GM10266 (cell line): ENCODE data around the gene RNU11.
"Not testable (repeated sequence)": the region's sequence is repeated elsewhere in the genome, so short reads cannot be mapped to it uniquely, and the experiment has no call there.

ENCODE experiments used
- DNase-seq: peaks from one replicate; pipeline ENCODE4 v3.0.0; 2012; ENCODE audit errors: extremely low spot score
- TF ChIP-seq, protein P1 (sequence below): IDR thresholded peaks from 2 replicates; pipeline ENCODE4 v1.5.1; 2012; ENCODE audit warnings: mild to moderate bottlenecking, low read depth; ENCODE audit not compliant: control insufficient read depth, insufficient read depth; ENCODE audit errors: missing control alignments

RNU11 gene

DNA sequence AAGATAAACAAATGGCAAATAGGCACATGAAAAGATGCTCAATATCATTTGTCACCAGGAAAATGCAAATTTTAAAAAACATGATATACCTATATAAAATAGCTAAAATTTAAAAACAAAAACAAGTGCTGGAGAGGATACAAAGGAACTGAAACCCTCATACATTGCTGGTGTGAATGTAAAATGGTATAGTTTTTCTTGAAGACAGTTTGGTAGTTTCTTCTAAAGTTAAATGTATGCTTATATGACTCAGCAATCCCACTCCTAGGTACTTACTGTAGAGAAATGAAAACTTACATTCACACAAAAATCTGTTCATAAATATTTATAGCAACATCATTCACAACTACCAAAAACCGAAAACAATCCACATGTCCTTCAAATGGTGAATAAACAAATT lies 16.7 kb upstream of the RNU11 start:
- DNase-seq: peak; percentile 23
- TF ChIP-seq, protein P1, sequence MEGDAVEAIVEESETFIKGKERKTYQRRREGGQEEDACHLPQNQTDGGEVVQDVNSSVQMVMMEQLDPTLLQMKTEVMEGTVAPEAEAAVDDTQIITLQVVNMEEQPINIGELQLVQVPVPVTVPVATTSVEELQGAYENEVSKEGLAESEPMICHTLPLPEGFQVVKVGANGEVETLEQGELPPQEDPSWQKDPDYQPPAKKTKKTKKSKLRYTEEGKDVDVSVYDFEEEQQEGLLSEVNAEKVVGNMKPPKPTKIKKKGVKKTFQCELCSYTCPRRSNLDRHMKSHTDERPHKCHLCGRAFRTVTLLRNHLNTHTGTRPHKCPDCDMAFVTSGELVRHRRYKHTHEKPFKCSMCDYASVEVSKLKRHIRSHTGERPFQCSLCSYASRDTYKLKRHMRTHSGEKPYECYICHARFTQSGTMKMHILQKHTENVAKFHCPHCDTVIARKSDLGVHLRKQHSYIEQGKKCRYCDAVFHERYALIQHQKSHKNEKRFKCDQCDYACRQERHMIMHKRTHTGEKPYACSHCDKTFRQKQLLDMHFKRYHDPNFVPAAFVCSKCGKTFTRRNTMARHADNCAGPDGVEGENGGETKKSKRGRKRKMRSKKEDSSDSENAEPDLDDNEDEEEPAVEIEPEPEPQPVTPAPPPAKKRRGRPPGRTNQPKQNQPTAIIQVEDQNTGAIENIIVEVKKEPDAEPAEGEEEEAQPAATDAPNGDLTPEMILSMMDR: no peak

DNA sequence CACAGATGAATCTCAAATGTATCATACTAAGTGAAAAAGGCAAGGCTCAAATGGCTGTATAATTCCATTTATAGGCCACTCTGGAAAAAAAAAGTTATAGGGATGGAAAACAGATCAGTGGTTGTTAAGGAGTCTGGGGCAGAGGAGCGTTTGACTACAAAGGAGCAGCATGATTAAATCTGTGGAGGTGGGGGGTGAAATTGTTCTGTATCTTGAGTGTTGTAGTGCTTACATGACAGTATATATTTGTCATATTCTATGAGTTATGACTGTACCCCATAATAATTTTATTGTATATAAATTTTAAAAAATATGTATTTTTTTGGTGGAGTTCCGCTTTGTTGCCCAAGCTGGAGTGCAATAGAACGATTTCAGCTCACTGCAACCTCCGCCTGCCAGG lies 15.8 kb upstream of the RNU11 start:
- TF ChIP-seq, protein P1: no peak
- no peak for DNase-seq

DNA sequence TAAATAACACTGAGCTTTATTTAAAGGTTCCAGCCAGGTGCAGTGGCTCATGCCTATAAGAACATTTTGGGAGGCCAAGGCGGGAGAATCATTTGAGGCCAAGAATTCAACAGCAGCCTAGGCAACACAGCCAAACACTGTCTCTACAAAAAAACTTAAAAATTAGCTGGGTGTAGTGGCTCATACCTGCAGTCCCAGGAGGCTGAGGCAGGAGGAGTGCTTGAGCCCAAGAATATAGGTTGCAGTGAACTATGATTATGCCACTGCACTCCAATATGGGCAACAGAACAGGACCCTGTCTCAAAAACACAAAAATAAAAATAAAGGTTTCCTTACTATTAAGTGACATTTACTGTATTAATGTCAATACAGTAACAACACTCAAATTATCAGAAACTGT lies 7.6 kb upstream of the RNU11 start:
- DNase-seq: no peak
- TF ChIP-seq, protein P1: peak; percentile 43

DNA sequence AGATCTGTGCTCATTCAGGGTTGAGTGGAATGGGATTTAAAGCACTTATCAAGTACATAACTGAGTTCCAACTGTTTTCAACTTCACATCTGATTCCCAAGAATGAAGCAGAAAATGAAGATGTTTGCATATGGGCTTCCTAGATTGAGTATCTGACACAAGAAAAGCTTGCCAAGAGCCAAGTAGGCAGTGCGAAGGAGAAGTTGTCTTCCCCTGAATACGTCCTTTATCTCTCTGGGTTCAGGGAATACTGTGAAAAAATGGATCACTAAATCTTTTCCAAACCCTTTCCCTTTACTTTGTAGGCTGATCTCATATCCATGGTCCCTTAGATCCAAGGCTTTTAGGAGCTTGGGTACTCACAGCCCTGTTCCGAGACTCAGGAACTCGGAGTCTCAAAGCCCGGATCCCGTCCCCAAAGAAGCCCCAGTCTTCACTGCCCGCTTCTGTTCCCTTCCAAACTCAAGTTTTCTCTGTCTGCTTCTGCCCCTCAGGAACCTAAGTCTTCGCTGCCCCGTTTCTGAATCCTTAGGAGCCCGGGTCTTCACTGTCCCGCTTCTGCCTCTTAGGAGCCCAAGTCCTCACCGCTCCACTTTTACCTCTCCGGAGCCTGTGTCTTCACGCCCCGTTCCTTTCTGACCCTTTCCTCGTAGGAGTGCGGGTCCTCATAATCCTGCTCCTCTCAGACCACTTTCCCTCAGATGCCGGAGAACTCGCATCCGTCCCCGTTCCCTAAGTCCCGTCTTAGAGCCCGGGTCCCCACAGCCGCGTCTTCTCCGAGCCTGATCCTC lies 6.1 kb upstream of the RNU11 start:
- TF ChIP-seq, protein P1: no peak
- peak; percentile 17 for DNase-seq

DNA sequence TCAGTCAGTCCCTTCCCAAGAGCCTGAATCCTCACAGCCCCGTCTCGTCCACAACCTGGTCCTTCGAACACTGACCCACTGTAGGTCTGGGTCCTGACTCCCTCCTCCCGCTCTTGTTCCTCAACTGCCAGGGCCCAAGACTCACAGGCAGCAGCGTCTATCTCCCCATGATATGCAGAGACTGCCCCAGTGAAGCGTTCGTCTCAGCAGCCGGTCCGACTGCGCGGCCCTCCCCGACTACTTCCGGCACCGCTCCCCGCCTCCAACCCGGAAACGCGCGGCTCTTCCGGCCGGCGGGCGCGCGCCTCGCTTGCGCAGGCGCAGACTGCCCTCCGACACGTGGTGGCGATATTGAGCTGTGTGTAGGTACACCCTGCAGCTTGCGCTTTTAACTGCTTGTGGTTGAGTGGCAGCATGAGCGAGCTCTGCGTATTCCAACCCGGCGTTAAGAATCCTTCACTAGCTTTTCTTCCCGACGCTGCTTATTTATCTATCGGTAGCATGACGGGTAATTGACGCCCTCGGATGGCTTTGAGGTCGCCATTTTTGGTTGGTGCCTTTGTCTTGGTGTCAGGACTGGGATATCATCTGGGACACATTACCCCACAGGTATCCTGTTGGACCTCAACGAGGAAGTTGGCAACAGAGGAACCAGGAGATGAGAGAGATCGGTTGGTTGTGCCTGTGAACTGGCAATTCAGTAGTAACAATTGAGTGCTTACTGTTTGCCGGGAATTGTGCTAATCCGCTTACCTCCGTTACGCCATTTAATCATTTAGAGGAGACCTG lies 5.4 kb upstream of the RNU11 start, which contains the start of gene TAF12:
TSS of gene TAF12 (minus strand) at position 221 of the 789 bp plus-strand sequence. CDS start 20,986 bp downstream, outside the sequence.
- TF ChIP-seq, protein P1: peak; percentile 65
- DNase-seq: peak; percentile 85

DNA sequence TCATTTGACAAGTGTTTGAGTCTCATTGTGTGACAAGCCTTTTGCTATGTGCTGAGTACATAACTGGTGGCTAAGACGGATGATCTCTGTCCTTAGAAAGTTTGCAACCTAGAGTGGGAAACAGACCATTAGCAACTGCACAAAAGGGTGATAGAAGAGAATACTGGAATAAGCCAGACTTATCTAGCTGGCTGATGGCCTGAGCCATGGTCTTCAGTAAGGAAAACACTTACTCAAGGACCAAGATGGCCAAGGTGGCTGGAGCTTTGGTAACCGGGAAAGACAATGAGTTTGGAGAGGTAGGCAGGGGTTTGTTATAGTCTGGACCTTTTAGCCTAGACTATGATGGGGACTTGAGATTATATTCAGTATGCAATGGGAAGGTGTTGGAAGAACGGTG lies 3.9 kb upstream of the RNU11 start:
- TF ChIP-seq, protein P1: no peak
- DNase-seq: no peak

DNA sequence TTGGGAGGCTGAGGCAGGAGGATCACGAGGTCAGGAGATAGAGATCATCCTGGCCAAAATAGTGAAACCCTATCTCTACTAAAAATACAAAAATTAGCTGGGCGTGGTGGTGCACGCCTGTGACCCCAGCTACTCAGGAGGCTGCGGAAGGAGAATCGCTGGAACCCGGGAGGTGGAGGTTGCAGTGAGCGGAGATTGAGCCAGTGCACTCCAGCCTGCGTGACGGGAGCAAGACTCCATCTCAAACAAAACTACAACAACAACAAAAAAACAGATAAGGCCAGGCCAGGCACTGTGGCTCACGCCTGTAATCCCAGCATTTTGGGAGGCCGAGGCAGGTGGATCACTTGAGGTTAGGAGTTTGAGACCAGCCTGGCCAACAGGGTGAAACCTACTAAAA lies 3.0 kb upstream of the RNU11 start:
- not testable (repeated sequence) for DNase-seq
